ELR (cell line): ENCODE results near the gene STIP1.

Experiments used
- DNase-seq: peaks from one replicate; pipeline ENCODE4 v3.0.0-alpha.2; 2015; ENCODE audit warnings: low read depth

STIP1 gene

DNA sequence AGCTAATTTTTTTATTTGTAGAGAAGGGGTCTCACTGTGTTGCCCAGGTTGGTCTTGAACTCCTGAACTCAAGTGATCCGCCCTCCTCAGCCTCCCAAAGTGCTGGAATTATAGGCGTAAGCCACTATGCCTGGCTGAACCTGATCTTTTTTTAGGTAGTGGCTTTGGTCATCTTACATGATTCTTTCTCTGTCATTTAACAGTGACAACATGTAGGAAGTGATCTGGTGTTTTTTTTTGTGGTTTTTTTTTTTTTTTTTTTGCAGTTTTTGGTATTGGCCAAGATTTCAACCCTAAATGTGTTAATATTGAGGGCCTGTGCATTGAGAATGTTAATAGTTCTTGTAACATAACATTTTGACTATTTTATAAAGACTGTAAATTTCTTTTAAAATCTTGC, 12.5 kb downstream of the STIP1 start:
- DNase-seq = no peak

DNA sequence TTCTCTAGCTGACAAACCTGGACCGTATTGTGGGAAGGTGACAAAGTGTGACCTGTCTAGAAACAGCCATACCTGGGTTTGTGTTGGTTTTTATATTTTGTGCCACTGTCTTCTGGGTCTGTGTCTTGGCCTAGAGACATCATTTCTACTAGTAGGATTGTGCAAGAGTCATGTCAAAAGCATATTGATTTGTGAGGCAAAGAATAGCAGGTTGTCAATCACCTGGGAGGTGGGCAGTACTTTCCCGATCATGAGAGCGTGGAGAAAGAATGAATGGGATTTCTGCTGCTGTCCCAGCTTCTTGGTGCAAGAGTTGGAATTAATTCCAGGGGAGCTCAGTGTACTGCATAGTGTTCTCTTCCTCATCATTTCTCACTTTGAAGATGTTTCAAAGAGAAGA, 15.6 kb downstream of the STIP1 start:
- DNase-seq = no peak

DNA sequence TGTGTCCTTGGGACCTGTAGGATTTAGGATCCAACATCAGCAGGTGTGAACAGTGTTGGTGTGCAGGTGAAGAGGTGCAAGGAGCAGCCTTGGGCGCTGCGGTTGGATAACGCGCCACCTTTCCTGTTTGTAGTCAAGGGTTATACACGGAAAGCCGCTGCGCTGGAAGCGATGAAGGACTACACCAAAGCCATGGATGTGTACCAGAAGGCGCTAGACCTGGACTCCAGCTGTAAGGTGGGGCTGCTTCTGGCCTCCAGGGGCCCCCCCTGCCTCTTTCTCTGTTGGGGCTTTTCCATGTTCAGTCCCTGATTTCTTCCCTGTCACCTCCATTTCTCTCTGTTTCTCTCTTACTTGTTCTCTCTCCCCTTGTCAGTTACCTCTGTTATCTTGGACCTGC, 17.0 kb downstream of the STIP1 start:
- no peak for DNase-seq

DNA sequence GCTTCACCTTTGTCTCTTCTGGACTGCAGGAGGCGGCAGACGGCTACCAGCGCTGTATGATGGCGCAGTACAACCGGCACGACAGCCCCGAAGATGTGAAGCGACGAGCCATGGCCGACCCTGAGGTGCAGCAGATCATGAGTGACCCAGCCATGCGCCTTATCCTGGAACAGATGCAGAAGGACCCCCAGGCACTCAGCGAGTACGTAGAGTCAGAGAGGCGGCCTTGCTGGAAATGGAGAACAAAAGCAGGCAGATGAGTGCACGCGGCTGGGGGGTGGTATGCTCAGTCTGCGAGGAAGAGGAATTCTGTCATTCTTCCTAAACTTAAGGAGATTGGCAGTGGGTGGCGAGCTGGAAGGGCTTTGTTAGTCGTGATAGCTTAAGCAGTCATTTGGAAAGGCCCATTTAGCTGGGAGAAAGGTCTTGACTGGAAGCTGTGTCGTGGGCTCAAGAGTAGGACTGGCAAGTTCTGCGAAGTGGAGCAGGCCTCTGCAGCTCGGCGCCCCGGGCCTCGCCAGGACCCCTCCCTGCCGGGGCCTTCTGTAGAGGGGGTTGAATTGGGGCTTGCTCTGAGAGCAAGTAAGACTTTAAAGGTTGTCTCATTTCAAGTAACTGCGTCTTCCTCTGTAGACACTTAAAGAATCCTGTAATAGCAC, 17.6 kb downstream of the STIP1 start:
- DNase-seq = no peak

DNA sequence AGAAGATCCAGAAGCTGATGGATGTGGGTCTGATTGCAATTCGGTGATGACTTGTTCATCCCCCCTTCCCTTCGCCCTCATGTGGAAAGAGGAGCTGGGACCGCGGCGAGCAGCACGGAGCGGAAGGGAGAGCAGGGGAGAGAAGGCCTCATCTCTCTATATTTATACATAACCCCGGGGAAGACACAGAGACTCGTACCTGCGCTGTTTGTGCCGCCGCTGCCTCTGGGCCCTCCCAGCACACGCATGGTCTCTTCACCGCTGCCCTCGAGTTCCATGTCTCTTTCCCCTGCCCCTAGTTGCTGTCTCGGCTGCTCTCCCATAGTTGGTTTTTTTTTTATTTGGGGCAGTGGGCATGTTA, 18.1 kb downstream of the STIP1 start:
- DNase-seq = no peak

DNA sequence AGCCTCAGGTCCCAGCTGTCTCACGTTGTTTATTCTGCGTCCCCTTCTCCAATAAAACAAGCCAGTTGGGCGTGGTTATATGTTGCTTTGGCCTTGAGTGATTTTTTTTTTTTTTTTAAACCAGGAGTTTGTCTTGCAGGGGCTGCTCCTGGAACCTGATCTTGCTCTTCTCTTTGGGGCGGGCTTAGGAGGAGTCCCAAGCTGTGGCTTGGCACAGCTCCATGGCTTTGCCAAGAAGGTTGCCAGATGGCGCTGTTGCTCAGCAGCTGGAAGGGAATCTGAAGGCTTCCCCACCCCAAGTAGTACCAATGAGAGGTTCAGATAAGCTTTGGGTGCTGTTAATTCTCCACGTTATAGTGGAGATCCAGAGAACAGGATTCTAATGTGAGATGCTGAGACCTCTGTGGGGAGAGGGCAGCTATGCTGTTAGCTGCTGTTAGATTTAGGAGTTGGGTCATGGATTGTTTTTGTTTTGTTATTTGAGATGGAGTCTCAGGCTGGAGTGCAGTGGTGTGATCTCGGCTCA, 18.6 kb downstream of the STIP1 start:
- DNase-seq = peak; percentile 95

DNA sequence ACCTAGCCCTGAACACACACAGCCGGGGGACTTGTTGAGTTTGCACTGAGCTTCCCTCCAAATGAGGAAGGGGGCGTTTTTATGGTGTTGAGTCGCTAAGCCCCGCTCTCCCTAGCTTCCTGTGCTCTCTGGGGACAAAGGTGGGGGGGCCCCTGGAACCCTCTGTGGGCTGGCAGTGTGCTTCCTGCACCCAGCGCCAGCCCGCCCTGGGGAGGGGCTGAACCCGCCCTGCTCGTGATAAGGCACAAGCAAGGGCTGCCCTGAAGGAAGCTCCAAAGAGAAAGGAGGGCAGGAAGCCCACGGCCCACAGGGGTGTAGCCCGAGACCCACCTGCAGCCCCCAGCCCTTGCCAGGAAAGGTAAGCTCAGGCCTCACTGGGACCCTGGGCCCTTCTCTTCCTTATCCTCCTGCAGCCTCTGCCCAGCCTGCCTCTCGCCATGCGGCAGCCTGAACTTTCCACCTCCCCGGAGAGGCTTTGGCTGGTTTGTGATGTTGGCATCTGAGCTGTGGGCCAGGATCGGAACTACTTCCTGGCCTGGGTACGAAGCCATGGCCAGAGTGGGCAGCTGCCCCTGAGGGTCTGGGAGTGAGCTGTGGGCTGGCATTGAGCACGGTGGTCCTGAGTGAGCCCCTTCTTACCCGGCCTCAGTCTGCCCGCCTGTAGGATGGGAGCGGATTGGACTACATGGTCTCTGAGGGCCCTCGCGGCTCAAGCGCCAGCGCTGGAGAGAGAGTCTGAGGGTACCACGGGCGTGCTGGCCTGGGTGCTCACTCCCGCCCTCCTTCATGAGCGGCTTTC, 20.7 kb downstream of the STIP1 start, which contains the start of gene FERMT3:
TSS of gene FERMT3 (plus strand) at position 265 of the 799 bp plus-strand sequence. CDS start 644 bp downstream, outside the sequence.
- DNase-seq = no peak

DNA sequence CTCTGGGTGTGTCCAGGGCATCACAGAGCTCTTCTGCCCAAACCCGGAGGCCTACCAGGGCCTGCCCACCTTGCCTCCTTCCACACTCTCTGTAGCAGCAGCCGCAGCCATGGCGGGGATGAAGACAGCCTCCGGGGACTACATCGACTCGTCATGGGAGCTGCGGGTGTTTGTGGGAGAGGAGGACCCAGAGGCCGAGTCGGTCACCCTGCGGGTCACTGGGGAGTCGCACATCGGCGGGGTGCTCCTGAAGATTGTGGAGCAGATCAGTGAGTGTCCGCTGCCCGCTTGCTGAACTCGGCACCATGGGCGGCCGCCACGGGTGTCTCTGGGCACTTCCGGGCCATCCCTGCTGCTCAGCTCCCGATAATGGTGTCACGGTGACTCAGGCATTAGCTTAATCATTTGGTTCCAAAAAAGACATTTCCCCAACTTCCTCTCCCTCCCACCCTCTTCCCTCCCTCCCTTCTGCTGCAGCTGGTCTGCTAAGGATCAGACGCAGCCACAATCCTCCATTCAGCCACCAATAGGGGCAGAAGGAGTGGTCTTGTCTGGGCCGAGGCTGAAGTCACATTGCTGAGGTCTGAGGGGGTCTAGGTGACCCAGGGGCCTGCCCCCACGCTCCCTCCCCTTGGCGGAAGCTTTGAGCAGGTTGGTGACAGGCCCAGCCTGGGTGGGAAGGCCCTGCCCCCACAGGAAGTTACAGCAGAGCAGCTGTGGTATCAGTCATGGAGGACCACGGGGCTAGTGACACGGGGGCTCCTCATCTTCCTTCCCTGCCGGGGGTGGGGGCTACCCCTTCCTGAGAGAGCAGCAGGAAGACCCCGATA, 21.5 kb downstream of the STIP1 start:
- DNase-seq = peak; percentile 83

DNA sequence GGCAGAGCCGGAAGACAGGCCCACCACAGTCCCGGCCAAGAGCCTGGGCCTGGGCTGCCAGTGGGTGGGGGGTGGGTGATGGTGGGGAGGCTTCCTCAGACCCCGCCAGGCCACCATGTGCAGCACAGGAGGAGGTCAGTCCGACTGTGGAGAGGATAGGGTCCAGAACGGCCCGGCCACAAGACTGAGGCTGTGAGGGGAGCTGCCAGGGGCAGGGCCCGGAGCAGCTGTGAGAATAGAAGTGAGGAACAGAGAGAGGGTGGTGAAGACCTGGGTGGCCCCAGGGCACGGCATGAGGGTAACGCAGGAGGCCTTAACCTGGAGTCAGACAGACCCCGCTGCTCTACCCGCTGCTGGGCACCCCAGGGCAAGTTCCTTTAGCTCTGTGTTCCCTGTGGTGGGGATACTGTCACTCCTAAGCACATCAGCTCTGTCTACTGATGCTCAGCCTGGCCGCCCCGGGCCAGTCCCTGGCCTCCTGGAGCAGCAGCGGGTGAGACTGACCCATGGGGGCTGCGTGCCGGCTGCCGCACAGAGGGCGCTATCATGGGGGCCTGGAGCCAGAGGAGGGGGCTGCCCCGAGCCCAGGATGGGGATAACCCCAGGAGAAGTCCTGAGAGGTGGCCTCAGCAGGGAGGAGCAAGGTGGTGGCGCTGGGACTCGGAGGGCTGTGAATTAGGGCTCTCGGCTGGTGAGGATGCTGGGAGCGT, 22.3 kb downstream of the STIP1 start:
- DNase-seq = no peak

DNA sequence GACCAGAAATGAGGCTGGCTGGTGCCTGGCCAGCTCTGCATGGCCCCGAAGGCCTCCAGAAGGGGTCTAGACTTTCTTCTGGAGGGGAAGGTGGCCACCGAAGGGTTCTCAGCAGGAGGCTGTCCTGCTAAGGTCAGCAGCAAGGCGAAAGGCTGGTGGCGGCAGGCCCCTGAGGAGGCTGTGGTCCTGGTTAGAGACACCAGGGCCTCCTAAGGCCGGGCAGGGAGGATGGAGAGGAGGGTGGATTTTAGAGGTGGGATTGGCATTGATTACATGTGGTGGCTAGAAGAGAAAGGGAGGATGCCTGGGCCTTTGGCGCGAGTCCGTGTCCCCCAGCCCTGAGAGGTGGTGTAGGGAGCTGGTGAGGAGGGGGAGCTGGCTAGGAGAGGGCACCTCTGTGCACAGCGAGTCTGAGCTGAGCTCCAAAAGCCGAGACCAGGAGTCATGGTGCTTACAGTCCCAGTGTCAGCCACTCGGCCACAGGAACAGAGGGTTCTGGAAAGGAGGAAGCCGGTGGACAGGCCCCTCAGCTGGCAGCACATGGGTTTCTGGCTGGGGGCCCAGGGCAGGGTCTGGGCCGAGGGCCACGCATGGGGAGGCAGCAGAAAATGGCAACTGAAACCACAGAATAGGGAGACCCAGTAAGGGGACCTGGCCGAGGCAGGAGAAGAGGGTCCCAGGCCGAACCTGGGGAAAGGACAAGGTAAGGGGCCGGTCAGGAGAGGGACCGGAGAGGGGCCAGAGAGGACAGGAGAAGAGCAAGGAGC, 23.0 kb downstream of the STIP1 start:
- no peak for DNase-seq

DNA sequence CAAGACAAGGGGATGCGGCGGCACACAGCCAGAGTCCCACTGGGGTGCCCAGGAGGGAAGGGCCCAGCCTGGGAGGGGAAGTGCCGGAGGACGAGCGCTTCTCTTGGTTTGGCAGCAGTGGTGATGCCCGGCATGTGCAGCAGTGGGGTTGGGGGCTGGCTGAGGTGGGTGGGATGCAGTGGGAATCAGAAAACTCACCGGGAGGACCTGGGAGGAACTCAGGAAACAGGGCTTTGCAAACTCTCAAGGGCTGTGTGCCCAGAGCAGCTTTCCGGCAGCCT, 23.5 kb downstream of the STIP1 start:
- no peak for DNase-seq

DNA sequence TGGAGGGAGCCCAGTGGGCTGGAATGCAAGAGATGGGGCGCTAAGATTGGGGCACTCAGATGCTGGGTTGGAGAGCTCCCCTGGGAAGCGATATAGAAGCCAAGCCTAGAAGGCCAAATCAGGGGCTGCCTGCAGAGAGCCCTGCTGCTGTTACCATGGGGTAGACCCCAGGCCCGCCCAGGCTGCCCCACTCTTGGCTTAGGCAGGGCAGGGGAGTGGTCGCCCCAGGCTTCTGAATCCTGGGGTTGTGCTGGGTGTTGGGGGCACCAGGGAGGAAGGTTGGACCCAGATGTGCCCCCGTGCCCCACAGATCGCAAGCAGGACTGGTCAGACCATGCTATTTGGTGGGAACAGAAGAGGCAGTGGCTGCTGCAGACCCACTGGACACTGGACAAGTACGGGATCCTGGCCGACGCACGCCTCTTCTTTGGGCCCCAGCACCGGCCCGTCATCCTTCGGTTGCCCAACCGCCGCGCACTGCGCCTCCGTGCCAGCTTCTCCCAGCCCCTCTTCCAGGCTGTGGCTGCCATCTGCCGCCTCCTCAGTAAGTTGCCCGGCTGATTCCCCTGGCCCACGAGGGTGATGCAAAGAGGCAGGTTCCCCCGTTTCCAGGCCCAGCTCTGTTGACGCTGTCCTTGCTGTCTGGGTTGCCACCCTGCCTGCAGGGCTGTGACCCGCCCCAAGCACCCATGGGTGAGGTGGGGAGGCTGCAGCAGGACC, 24.5 kb downstream of the STIP1 start:
- no peak for DNase-seq

DNA sequence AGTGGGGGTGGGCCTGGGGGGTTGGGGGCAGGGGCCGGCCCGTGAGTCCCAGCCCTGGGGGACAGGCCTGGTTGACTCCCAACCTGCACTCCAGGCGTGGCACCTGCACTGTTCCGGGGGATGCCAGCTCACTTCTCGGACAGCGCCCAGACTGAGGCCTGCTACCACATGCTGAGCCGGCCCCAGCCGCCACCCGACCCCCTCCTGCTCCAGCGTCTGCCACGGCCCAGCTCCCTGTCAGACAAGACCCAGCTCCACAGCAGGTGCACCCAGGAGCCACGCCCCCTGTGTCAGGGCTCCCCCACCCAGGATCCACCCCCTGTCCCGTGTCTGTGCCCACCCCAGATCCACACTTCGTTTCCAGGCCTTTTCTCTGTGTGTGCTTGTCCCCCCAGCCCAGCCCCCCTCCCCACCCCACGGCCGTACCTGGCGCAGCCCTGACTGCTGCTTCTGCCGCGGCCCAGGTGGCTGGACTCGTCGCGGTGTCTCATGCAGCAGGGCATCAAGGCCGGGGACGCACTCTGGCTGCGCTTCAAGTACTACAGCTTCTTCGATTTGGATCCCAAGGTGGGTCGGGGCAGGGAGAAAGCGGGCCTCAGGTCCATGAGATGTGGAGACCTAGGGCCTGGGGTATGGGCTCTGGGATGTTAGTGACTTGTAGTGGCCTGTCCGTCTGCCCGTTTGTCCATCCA, 25.4 kb downstream of the STIP1 start:
- DNase-seq = no peak

DNA sequence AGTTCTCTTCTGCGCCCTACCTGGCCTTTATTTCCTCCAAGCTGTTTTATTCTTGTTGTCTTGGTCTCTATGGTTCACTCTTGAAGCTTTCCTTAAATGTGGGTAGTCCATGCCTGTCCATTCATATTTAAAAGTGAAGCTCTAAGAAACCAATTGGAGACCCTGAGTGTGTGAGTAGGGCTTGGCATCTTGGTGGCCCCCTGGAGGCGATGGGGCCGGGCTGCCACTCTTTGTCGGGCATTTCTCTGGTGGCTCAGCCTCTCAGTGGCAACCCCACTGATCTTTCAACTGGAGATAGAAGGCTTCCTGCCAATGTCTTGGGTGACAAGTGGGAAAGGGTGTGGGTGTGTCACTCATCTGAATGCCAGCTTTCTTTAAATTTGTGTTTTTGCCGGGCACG, 30.9 kb downstream of the STIP1 start:
- DNase-seq = no peak

DNA sequence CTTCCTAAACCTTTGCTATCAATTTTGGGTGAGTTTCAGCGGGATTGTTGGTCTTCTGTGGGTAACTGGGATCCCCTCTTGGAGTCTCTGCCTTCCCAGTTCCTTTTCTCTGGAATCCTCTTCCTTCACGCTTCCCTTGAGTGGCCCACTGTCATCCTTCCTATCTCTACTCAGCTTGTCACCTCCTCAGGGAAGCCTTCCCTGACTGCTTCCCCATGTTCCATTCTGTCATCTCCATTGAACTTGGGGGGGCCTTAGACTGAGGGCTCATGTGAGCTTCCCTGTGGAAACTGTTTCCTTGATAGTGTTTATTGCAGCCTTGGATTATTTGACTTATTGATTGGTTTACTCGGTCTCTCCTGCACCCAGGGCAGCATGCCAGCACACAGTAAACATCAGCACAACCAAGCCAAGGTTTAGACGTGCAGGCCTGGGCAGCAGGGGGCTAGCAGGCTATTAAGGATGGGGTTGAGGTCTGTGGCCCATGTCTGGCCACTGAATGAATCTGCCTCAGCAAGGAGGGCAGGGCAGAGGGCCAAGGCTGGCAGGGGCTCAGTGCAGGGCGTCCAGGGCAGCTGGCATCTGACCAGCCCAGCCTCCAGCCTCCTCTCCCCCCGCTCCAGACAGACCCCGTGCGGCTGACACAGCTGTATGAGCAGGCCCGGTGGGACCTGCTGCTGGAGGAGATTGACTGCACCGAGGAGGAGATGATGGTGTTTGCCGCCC, 32.8 kb downstream of the STIP1 start:
- no peak for DNase-seq

DNA sequence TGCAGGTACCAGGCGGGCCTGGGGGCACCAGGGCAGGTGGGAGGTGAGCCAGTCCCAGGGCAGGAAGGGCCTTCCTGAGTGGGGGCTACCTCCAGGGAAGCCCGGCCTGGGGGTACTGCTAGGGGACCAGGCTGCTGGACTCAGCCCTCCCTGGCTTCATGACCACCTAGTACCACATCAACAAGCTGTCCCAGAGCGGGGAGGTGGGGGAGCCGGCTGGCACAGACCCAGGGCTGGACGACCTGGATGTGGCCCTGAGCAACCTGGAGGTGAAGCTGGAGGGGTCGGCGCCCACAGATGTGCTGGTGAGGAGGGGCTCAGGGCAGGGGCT, 33.3 kb downstream of the STIP1 start:
- DNase-seq = no peak

DNA sequence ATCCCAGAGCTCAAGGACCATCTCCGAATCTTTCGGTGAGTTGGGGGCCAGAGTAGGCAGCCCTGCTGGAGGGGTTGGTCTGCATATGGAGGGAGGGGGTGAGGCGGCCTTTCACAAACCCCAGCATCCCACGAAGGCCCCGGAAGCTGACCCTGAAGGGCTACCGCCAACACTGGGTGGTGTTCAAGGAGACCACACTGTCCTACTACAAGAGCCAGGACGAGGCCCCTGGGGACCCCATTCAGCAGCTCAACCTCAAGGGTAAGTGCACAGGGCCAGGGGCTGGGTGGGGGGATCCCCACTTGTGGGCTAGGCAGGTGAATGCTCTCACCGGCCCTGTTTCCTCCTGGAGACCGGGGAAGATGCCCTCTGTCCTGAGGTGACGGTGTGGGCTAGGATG, 33.8 kb downstream of the STIP1 start:
- DNase-seq = no peak

DNA sequence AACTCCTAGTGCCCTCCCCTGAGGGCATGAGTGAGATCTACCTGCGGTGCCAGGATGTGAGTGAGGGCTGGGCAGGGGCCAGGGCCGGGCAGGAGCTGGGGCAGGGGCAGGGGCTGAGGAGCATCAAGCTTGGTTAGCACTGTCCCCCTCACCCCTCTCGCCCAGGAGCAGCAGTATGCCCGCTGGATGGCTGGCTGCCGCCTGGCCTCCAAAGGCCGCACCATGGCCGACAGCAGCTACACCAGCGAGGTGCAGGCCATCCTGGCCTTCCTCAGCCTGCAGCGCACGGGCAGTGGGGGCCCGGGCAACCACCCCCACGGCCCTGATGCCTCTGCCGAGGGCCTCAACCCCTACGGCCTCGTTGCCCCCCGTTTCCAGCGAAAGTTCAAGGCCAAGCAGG, 34.3 kb downstream of the STIP1 start:
- no peak for DNase-seq

DNA sequence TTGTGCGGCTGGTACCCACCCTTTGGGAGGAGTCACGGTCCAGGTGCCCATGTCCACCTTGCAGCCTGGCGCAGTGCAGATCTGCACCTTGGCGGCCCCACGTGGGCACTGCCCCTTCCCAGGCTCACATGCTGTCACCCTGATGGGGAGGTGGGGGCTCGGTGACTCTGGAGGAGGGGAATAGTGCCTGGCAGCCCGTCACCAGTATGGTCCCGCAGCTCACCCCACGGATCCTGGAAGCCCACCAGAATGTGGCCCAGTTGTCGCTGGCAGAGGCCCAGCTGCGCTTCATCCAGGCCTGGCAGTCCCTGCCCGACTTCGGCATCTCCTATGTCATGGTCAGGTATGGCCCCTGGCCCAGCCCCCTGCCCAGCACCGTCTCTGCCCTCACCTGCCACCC, 34.8 kb downstream of the STIP1 start:
- DNase-seq = no peak

DNA sequence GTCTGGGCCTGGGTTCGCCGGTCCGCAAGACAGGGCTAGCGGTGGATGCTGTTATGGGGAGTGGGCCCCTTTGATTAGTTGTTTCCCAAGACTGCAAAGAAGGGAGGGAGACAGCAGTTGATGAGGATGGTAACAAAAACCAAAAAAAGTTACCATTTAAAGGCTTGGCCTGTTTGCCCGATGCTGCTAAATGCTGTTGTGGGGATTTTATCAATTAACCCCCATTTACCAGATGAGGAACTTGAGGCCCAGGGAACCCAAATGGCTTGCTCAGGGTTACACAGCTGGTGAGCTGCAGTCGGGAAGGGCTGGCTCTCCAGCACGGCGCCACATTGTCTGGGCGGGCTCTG, 36.7 kb downstream of the STIP1 start:
- no peak for DNase-seq
